Renal cortical epithelial cell (primary cell): ENCODE results near the gene AJAP1. TPM values are rescaled to one million over a fixed set of nuclear protein-coding genes. Genes with fewer than 3 reads are reported as not detected.

ENCODE experiments used
- DNase-seq: peaks from one replicate; pipeline ENCODE4 v3.0.0-alpha.2; 2011; ENCODE audit warnings: low read depth
- total RNA-seq: library from RNA; depleted of rRNA; stranded (reverse); fragments of >200 nt; gene quantifications from 2 replicates; pipeline ENCODE4 v1.2.3, GENCODE V29; 2014

Gene AJAP1
- total RNA-seq, 1 donor from 2014 or later: 12.2 TPM

- DNase-seq: no peak
These were observed 46.9 kb downstream of the AJAP1 start for GRCh38 chr1:4701276-4701675.

GRCh38 chr1:4702464-4702863 is 48.1 kb downstream of the AJAP1 start:
- no peak for DNase-seq

GRCh38 chr1:4702932-4703331 is 48.5 kb downstream of the AJAP1 start:
- peak; percentile 65 for DNase-seq

DNA sequence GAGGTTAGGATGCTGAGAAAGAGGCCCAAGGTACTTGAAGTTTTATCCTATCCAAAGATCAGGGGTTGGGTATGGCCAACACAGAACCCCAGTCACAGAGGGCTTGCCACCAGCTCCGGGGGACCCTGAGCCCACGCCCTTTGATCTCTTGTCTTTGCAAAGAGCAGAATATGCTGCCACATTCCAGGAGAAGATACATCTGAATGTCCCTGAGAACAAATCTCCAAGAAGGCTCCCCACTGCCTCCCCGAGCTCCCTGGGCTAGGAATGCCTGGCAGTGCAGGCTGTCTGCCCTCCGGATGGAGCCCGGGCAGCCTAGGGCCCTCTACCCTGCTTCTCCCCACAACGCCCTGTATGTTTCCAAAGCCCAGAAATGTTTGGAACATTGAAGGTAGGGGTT is 49.2 kb downstream of the AJAP1 start:
- DNase-seq: no peak

DNA sequence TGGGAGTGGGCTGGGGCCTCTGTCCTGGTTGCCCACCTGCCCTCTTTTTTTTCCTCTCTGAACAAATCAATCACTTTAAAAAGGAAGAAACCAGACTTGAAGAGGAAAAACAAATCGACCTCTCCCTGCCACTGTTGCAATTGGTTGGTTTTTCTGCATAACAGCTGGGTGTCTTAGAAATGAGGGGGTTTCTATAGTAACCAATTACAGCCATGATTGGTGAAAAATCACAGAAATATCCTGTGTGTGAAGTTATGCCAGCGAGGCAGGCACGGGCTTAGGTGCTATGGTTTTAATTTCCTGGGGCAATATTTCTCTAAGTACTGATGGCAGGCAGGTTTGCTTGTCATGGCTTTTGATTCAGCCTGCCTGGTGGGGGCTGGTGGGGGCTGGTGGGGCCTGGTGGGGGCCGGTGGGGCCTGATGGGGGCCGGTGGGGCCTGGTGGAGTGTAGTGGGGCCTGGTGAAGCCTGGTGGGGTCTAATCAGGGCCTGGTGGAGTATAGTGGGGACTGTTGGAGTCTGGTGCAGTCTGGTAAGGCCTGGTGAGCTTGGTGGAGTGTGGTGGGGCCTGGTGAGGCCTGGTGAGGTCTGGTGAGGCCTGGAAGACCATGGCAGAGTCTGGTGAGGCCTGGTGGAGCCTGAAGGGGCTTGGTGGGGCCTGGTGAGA is 54.6 kb downstream of the AJAP1 start:
- no peak for DNase-seq

GRCh38 chr1:4709641-4710040 is 55.2 kb downstream of the AJAP1 start:
- DNase-seq: no peak

GRCh38 chr1:4710592-4711415 is 56.4 kb downstream of the AJAP1 start:
- DNase-seq: no peak

DNA sequence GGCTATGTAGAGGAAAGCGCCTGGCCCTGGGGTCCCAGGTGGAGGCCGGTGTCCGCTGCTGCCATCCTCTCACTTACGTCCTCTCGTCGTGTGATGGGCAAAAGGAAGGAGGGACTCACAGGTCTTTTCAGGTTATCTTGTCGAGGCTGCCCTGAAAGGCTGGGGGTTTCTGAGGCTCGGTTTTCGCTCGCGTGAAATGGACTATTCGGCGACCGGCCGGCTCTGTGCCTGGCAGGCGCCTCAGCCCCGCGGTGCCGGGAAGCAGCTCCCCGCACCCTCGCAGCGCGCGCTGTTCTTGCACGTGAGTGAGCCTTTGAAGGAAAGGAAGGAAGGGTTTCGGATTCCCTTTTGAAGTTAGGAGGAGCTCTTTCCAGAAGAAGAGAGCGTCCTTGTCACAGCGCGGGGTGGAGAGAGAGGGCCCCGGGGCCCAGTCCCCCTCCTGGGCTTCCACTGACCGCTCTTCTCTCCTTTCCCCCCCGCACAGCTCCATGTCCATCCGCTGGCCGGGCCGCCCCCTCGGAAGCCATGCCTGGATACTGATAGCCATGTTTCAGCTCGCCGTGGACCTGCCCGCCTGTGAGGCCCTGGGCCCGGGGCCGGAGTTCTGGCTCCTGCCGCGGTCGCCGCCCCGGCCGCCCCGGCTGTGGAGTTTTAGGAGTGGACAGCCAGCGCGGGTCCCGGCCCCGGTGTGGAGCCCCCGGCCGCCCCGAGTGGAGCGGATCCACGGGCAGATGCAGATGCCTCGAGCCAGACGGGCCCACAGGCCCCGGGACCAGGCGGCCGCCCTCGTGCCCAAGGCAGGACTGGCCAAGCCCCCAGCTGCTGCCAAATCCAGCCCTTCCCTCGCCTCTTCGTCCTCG is 57.2 kb downstream of the AJAP1 start:
- no peak for DNase-seq

- no peak for DNase-seq
These were observed 59.3 kb downstream of the AJAP1 start for GRCh38 chr1:4713669-4714068.

- DNase-seq: no peak
These were observed 62.0 kb downstream of the AJAP1 start for GRCh38 chr1:4716406-4716805.

DNA sequence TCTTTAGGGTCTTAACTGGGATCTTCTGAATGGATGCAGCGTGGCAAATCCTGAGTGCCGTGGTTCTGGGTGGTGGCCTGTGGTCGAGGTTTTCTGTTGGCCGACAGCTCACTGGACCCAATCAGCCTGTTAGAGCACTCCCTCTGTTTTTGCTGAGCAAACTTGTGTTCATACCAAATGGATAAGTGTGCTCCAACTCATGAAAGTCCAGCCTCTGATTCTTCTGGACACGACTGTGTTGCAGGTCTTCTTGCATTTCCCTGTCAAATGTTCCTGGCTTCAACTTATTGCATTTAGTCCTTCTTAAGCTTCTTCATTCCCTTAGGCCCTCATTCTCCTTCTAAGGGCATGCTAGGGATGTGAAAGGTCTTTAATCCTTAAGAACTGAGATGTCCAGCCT is 63.7 kb downstream of the AJAP1 start:
- no peak for DNase-seq

DNA sequence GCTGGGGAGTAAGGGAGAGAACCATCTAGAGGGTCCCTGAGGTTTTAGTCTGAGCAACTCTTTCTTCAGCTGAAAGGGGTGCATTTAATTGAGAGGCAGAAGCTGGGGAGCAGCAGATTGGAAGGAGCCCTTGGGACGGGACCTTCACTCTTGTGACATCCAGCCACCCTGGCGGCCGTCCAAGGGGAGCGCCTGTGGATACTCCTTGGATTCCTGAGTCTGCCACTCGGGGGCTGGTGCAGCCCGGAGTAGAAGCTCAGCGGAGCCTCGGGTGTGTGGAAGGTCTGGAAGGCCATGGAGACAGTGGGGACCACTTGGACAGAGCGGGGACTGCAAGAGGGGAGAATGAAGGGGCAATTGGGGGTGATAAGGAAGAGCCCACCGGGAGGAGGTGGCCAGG is 68.7 kb downstream of the AJAP1 start:
- DNase-seq: no peak

DNA sequence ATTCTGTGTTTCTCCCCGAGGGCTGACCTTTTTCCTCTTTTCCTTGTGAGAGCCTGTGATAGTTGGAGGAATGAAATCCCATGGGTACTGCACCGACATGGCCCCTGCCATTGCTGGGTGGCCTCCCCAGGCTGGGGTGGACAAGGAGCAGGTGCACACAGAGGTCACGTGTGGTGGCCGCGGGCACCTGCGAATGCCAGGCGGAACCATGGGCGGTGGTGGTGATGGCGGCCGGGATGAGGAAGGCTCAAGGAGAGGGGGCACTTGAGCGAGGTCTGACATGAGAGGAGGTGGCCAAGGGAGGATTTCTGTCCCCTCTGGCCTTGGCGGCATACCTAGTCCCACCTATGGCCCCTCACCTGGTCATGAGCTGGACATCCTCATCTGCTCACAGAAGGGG is 69.6 kb downstream of the AJAP1 start:
- DNase-seq: no peak

- DNase-seq: no peak
These were observed 70.4 kb downstream of the AJAP1 start for GRCh38 chr1:4724695-4725250.

- no peak for DNase-seq
These were observed 71.0 kb downstream of the AJAP1 start for GRCh38 chr1:4725416-4725815.

GRCh38 chr1:4726620-4727341 is 72.4 kb downstream of the AJAP1 start:
- DNase-seq: no peak

DNA sequence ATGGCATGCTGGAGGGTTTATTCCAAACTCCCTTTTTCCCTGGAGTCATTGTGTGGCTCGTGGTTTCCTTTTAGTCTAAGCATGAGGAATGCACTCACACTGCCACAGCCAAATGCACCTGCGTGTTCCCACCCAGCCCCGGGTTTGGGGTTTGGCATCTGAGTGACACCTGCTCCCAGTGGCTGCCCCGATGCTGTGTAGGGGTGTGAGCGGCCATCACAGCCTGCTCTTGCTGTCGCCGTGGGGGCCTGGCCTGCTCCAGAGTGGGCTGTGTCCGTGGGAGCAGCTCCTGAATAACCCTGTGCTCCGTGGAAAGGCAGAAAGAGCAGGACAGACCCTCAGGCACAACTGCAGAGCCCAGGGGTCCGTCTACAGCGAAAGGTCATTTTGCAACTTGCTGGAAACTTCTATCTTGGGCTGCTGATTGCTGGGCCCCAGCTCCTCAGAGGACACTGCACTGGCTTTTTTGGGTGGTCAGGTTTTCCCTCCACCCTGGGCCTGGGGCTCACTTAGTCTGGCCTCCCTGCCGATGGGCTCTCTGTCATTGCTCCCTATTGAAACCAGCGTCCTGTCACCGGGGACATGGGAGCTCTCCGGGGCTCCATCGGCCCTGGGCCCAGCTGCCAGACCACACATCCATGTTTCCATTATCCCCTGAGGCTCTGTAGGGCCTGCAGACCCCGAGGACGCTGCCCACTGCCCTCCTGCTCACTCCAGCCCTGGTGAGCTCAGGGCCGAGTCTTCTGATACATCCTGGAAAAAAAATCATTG is 74.1 kb downstream of the AJAP1 start:
- no peak for DNase-seq

DNA sequence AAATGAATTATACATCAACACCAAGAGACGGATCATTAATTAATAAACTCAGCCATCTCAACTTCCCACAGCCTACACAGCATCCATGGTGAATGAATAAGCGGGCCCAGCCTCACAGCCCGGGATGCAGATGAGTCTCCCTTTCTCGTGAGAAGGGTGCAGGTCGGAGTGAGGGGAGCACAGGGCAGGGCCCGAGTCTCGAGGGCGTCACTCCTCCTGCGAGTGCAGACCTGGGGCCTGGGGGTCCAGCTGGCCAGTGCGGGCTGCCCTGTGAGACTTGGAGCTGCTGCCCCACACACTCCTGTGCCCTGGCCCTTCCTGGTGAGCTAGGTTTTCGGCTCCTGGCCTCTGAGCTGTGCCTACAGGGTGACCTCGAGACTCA is 74.7 kb downstream of the AJAP1 start:
- no peak for DNase-seq

- DNase-seq: no peak
These were observed 75.7 kb downstream of the AJAP1 start for GRCh38 chr1:4730078-4730477.

GRCh38 chr1:4733446-4734177 is 79.2 kb downstream of the AJAP1 start:
- DNase-seq: no peak
